HepG2 (cell line): ENCODE measurements around the gene DPM1.

Source experiments
- CBX5 ChIP-seq: sonication (generic); formaldehyde crosslinking; IDR thresholded peaks from 2 replicates; pipeline ENCODE4 v1.4.0; 2020; ENCODE audit warnings: missing genetic modification reagents, borderline replicate concordance
- EP300 ChIP-seq, 3 experiments: sonication (generic) in 1 of 3; formaldehyde crosslinking in 1 of 3; IDR thresholded peaks; 2 replicates each; pipeline versions ENCODE4 v1.5.1 to v1.6.1; 2011 to 2020; ENCODE audit warnings: low read depth in 2 of 3, low read length in 2 of 3, borderline replicate concordance in 1 of 3, improper control_type of control experiment in 1 of 3, mild to moderate bottlenecking in 1 of 3, missing genetic modification reagents in 1 of 3, moderate library complexity in 1 of 3
- ETV6 ChIP-seq: sonication (generic); formaldehyde crosslinking; conservative IDR thresholded peaks from 2 replicates; pipeline ENCODE4 v1.4.0; 2020; ENCODE audit warnings: missing genetic modification reagents
- MAFK ChIP-seq, 2 experiments: IDR thresholded peaks in 1 of 2; conservative IDR thresholded peaks in 1 of 2; 2 replicates each; pipeline ENCODE4 v1.6.1; 2011; ENCODE audit warnings: improper control_type of control experiment in 2 of 2, low read length in 2 of 2
- ZNF101 ChIP-seq: sonication (generic); formaldehyde crosslinking; IDR thresholded peaks from 2 replicates; pipeline ENCODE4 v1.4.0; 2020; ENCODE audit warnings: mild to moderate bottlenecking, low read depth, missing genetic modification reagents, borderline replicate concordance
- TF ChIP-seq, protein P1 (sequence below): sonication (generic); formaldehyde crosslinking; IDR thresholded peaks from 2 replicates; pipeline ENCODE4 v1.8.0; 2022; ENCODE audit warnings: mild to moderate bottlenecking, missing genetic modification reagents

DNA sequence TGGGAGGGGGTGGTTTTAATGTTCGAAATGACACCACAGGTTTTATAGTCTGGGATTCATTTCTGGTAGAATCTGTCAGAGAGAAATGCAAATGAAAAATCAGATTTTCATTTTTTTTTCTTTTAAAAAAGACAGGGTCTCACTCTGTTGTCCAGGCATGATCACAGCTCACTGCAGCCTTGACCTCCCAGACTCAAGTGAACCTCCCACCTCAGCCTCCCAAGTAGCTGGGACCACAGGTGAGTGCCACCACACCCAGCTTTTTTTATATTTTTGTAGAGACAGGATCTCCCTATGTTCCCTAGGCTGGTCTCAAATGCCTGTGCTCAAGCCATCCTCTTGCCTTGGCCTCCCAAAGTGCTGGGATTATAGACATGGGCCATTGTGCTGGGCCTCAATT is 24.7 kb downstream of the DPM1 start:
- no peak for TF ChIP-seq ZNF101 (CRISPR knock-in tag)
- no peak for TF ChIP-seq CBX5 (CRISPR knock-in tag)
- TF ChIP-seq MAFK (conservative IDR thresholded peaks at IDR 0.05 in 1 of 2, IDR thresholded peaks at IDR 0.05 in 1 of 2; ENCODE audit: low read length in 2 of 2): no peak
- TF ChIP-seq, protein P1, sequence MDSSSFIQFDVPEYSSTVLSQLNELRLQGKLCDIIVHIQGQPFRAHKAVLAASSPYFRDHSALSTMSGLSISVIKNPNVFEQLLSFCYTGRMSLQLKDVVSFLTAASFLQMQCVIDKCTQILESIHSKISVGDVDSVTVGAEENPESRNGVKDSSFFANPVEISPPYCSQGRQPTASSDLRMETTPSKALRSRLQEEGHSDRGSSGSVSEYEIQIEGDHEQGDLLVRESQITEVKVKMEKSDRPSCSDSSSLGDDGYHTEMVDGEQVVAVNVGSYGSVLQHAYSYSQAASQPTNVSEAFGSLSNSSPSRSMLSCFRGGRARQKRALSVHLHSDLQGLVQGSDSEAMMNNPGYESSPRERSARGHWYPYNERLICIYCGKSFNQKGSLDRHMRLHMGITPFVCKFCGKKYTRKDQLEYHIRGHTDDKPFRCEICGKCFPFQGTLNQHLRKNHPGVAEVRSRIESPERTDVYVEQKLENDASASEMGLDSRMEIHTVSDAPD (CRISPR knock-in tag): no peak
- no peak for TF ChIP-seq EP300 (IDR thresholded peaks at IDR 0.05; ENCODE audit: low read depth in 2 of 2, low read length in 2 of 2)
- no peak for TF ChIP-seq EP300 (CRISPR knock-in tag; IDR thresholded peaks at IDR 0.05; ENCODE audit: borderline replicate concordance)
- no peak for TF ChIP-seq ETV6 (CRISPR knock-in tag)
